CD14-positive monocyte (primary cell): Measurements from ENCODE around the gene ARPC1A. TPM values are rescaled to one million over a fixed set of nuclear protein-coding genes. Genes with fewer than 3 reads are reported as not detected.

ENCODE experiments used
- DNase-seq, 3 donors: peaks; one replicate each; pipeline ENCODE4 v3.0.0-alpha.2; 2011 to 2022
- H2AFZ ChIP-seq: 2 replicates; pipeline ENCODE4 v1.6.0; 2012; ENCODE audit warnings: mild to moderate bottlenecking, low read depth, low read length, inconsistent platforms; ENCODE audit not compliant: insufficient read depth, poor library complexity, severe bottlenecking
- H3K27ac ChIP-seq, 2 donors: 1 replicate in 1 of 2; 2 replicates in 1 of 2; pipeline ENCODE4 v1.5.1; 2012 to 2013; ENCODE audit warnings: low read length in 2 of 2, control low read depth in 1 of 2, inconsistent platforms in 1 of 2, low read depth in 1 of 2, mild to moderate bottlenecking in 1 of 2
- H3K27me3 ChIP-seq, 2 donors: one replicate each; pipeline versions ENCODE4 v1.6.0 to v1.6.1; 2011 to 2013; ENCODE audit warnings: low read length in 2 of 2; ENCODE audit not compliant: control insufficient read depth in 2 of 2, insufficient read depth in 2 of 2
- H3K36me3 ChIP-seq, 2 donors: replicated peaks in 1 of 2; 1 replicate in 1 of 2; 2 replicates in 1 of 2; pipeline versions ENCODE4 v1.5.1 to v1.6.1; 2012 to 2013; ENCODE audit warnings: low read length in 2 of 2, control low read depth in 1 of 2, inconsistent platforms in 1 of 2, mild to moderate bottlenecking in 1 of 2; ENCODE audit not compliant: insufficient read depth in 2 of 2, control insufficient read depth in 1 of 2
- H3K4me1 ChIP-seq, 2 donors: 1 replicate in 1 of 2; 2 replicates in 1 of 2; pipeline versions ENCODE4 v1.5.1 to v1.6.1; 2012 to 2013; ENCODE audit warnings: low read length in 2 of 2, control low read depth in 1 of 2, inconsistent platforms in 1 of 2, mild to moderate bottlenecking in 1 of 2, moderate library complexity in 1 of 2; ENCODE audit not compliant: insufficient read depth in 2 of 2, control insufficient read depth in 1 of 2
- H3K4me2 ChIP-seq: replicated peaks from 2 replicates; pipeline ENCODE3; 2012; ENCODE audit warnings: low read length, moderate library complexity, mild to moderate bottlenecking; ENCODE audit not compliant: poor library complexity, severe bottlenecking; ENCODE audit errors: extremely low read depth
- H3K4me3 ChIP-seq, 3 experiments: fragments of 200-600 bp in 1 of 3; sonication (generic) in 1 of 3; replicated peaks in 1 of 3; 1 replicate in 2 of 3; 2 replicates in 1 of 3; pipeline ENCODE4 v1.5.1; 2011 to 2013; ENCODE audit warnings: low read length in 3 of 3, mild to moderate bottlenecking in 3 of 3, control low read depth in 2 of 3, low read depth in 2 of 3, inconsistent platforms in 1 of 3, moderate library complexity in 1 of 3
- H3K79me2 ChIP-seq: 2 replicates; pipeline ENCODE4 v1.6.0; 2012; ENCODE audit warnings: mild to moderate bottlenecking, control low read depth, inconsistent platforms, low read length, moderate library complexity; ENCODE audit not compliant: insufficient read depth
- H3K9ac ChIP-seq: 2 replicates; pipeline ENCODE4 v1.6.0; 2017; ENCODE audit warnings: low read length, mild to moderate bottlenecking; ENCODE audit not compliant: insufficient read depth, poor library complexity, severe bottlenecking
- H3K9me3 ChIP-seq, 2 donors: replicated peaks in 1 of 2; 1 replicate in 1 of 2; 2 replicates in 1 of 2; pipeline versions ENCODE4 v1.5.1 to v1.6.1; 2012 to 2013; ENCODE audit warnings: low read length in 2 of 2, control low read depth in 1 of 2; ENCODE audit not compliant: control insufficient read depth in 1 of 2, insufficient read depth in 1 of 2
- H4K20me1 ChIP-seq: 2 replicates; pipeline ENCODE4 v1.6.0; 2012; ENCODE audit warnings: mild to moderate bottlenecking, low read length, control low read depth, moderate library complexity; ENCODE audit not compliant: insufficient read depth
- H3K27ac Mint-ChIP-seq, 7 donors: one replicate each; pipeline ENCODE4 v1.8.0; 2020; ENCODE audit warnings: mild to moderate bottlenecking in 7 of 7, mixed read lengths in 7 of 7, moderate library complexity in 6 of 7, inconsistent platforms in 2 of 7
- H3K27me3 Mint-ChIP-seq, 3 donors: one replicate each; pipeline ENCODE4 v1.8.0; 2021 to 2022; ENCODE audit warnings: low read depth in 3 of 3, mild to moderate bottlenecking in 3 of 3, mixed read lengths in 3 of 3, moderate library complexity in 3 of 3, inconsistent platforms in 1 of 3
- H3K36me3 Mint-ChIP-seq, 2 donors: one replicate each; pipeline ENCODE4 v1.8.0; 2020; ENCODE audit warnings: mixed read lengths in 2 of 2, inconsistent platforms in 1 of 2, mild to moderate bottlenecking in 1 of 2
- H3K4me1 Mint-ChIP-seq: one replicate; pipeline ENCODE4 v1.8.0; 2020; ENCODE audit warnings: mild to moderate bottlenecking, mixed read lengths
- H3K4me3 Mint-ChIP-seq, 2 donors: one replicate each; pipeline ENCODE4 v1.8.0; 2020; ENCODE audit warnings: mild to moderate bottlenecking in 2 of 2, mixed read lengths in 2 of 2, moderate library complexity in 1 of 2
- H3K9me3 Mint-ChIP-seq, 7 donors: one replicate each; pipeline ENCODE4 v1.8.0; 2020 to 2022; ENCODE audit warnings: mixed read lengths in 7 of 7, mild to moderate bottlenecking in 6 of 7, moderate library complexity in 6 of 7, inconsistent platforms in 2 of 7
- WGBS: methylation state at CpG from one replicate; pipeline ENCODE4 v1.1.5; 2013; ENCODE audit warnings: missing lambda C conversion rate; ENCODE audit not compliant: insufficient coverage; 5-methylcytosine and 5-hydroxymethylcytosine counted together
- intact Hi-C, 2 donors: fragments of 100-400 bp; cut with micrococcal nuclease; formaldehyde crosslinking; loops; one replicate each; pipeline versions ENCODE4 v1.15.0 to v1.15.1; 2023
- polyA plus RNA-seq, 3 donors: library from polyadenylated mRNA; depleted of rRNA in 1 of 3; unstranded in 2 of 3; stranded (reverse) in 1 of 3; fragments of 300-500 nt in 2 of 3; fragments of >200 nt in 1 of 3; fragmentation: Illumina TruSeq in 2 of 3; gene quantifications; 1 replicate in 2 of 3; 2 replicates in 1 of 3; pipeline ENCODE4 v1.2.3, GENCODE V29; 2012 to 2021
- TF ChIP-seq, protein P1 (sequence below): fragments of 200-600 bp; IDR thresholded peaks from one replicate; pipeline ENCODE4 v1.8.0; 2022; ENCODE audit warnings: antibody characterized with exemption, mild to moderate bottlenecking

The ARPC1A gene
- polyA plus RNA-seq, 3 donors = 71.7 to 107 (median 104) TPM

- no peak overlapping the region for H3K27ac ChIP-seq
- no peaks in the 10 kb centered on the region for H3K4me1 ChIP-seq
- H3K4me1 Mint-ChIP-seq = no peaks in the 10 kb centered on the region
- no peak overlapping the region for H3K4me3 Mint-ChIP-seq
- WGBS = 100% methylated on average over 1 of the region's 5 CpGs
- H3K79me2 ChIP-seq = peaks cover 6% of the 10 kb centered on the region
- intact Hi-C loops = no loop called here
- peak overlapping the region in 2 of 7 donors; percentile 14 to 46 for H3K27ac Mint-ChIP-seq
- H3K9me3 ChIP-seq = no peaks in the 10 kb centered on the region
- DNase-seq = no peak
- TF ChIP-seq, protein P1, sequence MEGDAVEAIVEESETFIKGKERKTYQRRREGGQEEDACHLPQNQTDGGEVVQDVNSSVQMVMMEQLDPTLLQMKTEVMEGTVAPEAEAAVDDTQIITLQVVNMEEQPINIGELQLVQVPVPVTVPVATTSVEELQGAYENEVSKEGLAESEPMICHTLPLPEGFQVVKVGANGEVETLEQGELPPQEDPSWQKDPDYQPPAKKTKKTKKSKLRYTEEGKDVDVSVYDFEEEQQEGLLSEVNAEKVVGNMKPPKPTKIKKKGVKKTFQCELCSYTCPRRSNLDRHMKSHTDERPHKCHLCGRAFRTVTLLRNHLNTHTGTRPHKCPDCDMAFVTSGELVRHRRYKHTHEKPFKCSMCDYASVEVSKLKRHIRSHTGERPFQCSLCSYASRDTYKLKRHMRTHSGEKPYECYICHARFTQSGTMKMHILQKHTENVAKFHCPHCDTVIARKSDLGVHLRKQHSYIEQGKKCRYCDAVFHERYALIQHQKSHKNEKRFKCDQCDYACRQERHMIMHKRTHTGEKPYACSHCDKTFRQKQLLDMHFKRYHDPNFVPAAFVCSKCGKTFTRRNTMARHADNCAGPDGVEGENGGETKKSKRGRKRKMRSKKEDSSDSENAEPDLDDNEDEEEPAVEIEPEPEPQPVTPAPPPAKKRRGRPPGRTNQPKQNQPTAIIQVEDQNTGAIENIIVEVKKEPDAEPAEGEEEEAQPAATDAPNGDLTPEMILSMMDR = no peak
- no peak overlapping the region for H3K9ac ChIP-seq
- no peak overlapping the region for H2AFZ ChIP-seq
- H3K4me3 ChIP-seq = no peak overlapping the region
- no peaks in the 10 kb centered on the region for H3K27me3 ChIP-seq
- H3K36me3 ChIP-seq = peaks cover 81 to 88% of the 10 kb centered on the region in 2 donors
- H3K9me3 Mint-ChIP-seq = no peaks in the 10 kb centered on the region
- peaks cover 70 to 96% of the 10 kb centered on the region in 2 donors for H3K36me3 Mint-ChIP-seq
- no peaks in the 10 kb centered on the region for H3K27me3 Mint-ChIP-seq
- peaks cover 55% of the 10 kb centered on the region for H4K20me1 ChIP-seq
- no peak overlapping the region for H3K4me2 ChIP-seq
Observed at GRCh38 chr7:99363286-99363685, 37.6 kb downstream of the ARPC1A start.

- Histone ChIP-seq H3K9me3 (no peaks in the 10 kb centered on the region), H3K4me2 (no peak overlapping the region), H3K9ac (no peak overlapping the region), H3K36me3 (peaks cover 65 to 82% of the 10 kb centered on the region in 2 donors), H3K27ac (peak overlapping the region in 1 of 2 donors; percentile 36), H3K79me2 (peaks cover 6% of the 10 kb centered on the region), H2AFZ (no peak overlapping the region), H3K27me3 (no peaks in the 10 kb centered on the region), H3K4me3 (no peak overlapping the region), H3K4me1 (no peaks in the 10 kb centered on the region), H4K20me1 (peaks cover 49% of the 10 kb centered on the region)
- TF ChIP-seq, protein P1 = peak; percentile 70
- DNase-seq = peak in 2 of 3 donors; percentile 45 to 51
- no peaks in the 10 kb centered on the region for H3K9me3 Mint-ChIP-seq
- WGBS = 48% methylated on average over 2 of the region's 17 CpGs
- H3K27me3 Mint-ChIP-seq = no peaks in the 10 kb centered on the region
- H3K4me1 Mint-ChIP-seq = no peaks in the 10 kb centered on the region
- H3K27ac Mint-ChIP-seq = peak overlapping the region in 3 of 7 donors; percentile 36 to 87 (median 50)
- H3K4me3 Mint-ChIP-seq = no peak overlapping the region
- peaks cover 60 to 85% of the 10 kb centered on the region in 2 donors for H3K36me3 Mint-ChIP-seq
- intact Hi-C loops = no loop called here
Observed at GRCh38 chr7:99365318-99366141, 39.8 kb downstream of the ARPC1A start.
